Epithelial cell of prostate (primary cell): ENCODE data around the gene IMMP2L.
"Not testable (repeated sequence)": the region's sequence is repeated elsewhere in the genome, so short reads cannot be mapped to it uniquely, and the experiment has no call there.

Experiments
- DNase-seq: peaks from one replicate; pipeline ENCODE4 v3.0.0-alpha.2; 2011; ENCODE audit warnings: low read depth, low spot score
- H3K27ac ChIP-seq: fragments of 450-650 bp; 2 replicates; pipeline ENCODE4 v1.5.1; 2017; ENCODE audit warnings: mild to moderate bottlenecking

The IMMP2L gene

GRCh38 chr7:111094419-111094818 is 467.9 kb downstream of the IMMP2L start:
- H3K27ac ChIP-seq, result no peak overlapping the region
- no peak for DNase-seq

- no peak for DNase-seq
- H3K27ac ChIP-seq, result no peak overlapping the region
Measured at GRCh38 chr7:111093496-111093895, 468.8 kb downstream of the IMMP2L start.

GRCh38 chr7:111092406-111093236 is 469.7 kb downstream of the IMMP2L start:
- no peak overlapping the region for H3K27ac ChIP-seq

GRCh38 chr7:111091593-111092358 is 470.5 kb downstream of the IMMP2L start:
- no peak overlapping the region for H3K27ac ChIP-seq
- DNase-seq, result no peak

More at GRCh38 chr7:111092406-111093236, 469.7 kb downstream of the IMMP2L start:
- DNase-seq, result no peak

- DNase-seq, result no peak
- H3K27ac ChIP-seq, result no peak within 1 kb of the TSS
Measured at GRCh38 chr7:111090846-111091245, 471.4 kb downstream of the IMMP2L start, which contains the start of gene LRRN3. Gene LRRN3, plus strand, starts transcription at chr7:111091127. Its CDS starts 31,646 bp downstream, at chr7:111122773.

GRCh38 chr7:111089822-111090426 is 472.4 kb downstream of the IMMP2L start:
- no peak for DNase-seq
- H3K27ac ChIP-seq, result no peak overlapping the region

GRCh38 chr7:111088328-111088727 is 474.0 kb downstream of the IMMP2L start:
- no peak overlapping the region for H3K27ac ChIP-seq
- DNase-seq, result no peak

GRCh38 chr7:111086532-111086931 is 475.8 kb downstream of the IMMP2L start:
- H3K27ac ChIP-seq, result no peak overlapping the region
- DNase-seq, result no peak

- H3K27ac ChIP-seq, result no peak overlapping the region
- no peak for DNase-seq
Measured at GRCh38 chr7:111085356-111085755, 476.9 kb downstream of the IMMP2L start.

GRCh38 chr7:111083413-111083812 is 478.9 kb downstream of the IMMP2L start:
- no peak for DNase-seq

GRCh38 chr7:111082351-111082750 is 479.9 kb downstream of the IMMP2L start:
- DNase-seq, result no peak
- H3K27ac ChIP-seq, result no peak overlapping the region

More at GRCh38 chr7:111083413-111083812, 478.9 kb downstream of the IMMP2L start:
- no peak overlapping the region for H3K27ac ChIP-seq

GRCh38 chr7:111081546-111082267 is 480.6 kb downstream of the IMMP2L start:
- DNase-seq, result no peak
- no peak overlapping the region for H3K27ac ChIP-seq

GRCh38 chr7:111080495-111081105 is 481.7 kb downstream of the IMMP2L start:
- no peak overlapping the region for H3K27ac ChIP-seq
- DNase-seq, result no peak

- DNase-seq, result no peak
- no peak overlapping the region for H3K27ac ChIP-seq
Measured at GRCh38 chr7:111077001-111077400, 485.3 kb downstream of the IMMP2L start.

- no peak for DNase-seq
- no peak overlapping the region for H3K27ac ChIP-seq
Measured at GRCh38 chr7:111076205-111076604, 486.1 kb downstream of the IMMP2L start.

GRCh38 chr7:111075498-111075897 is 486.8 kb downstream of the IMMP2L start:
- DNase-seq, result no peak
- no peak overlapping the region for H3K27ac ChIP-seq

- no peak for DNase-seq
- no peak overlapping the region for H3K27ac ChIP-seq
Measured at GRCh38 chr7:111074748-111075146, 487.5 kb downstream of the IMMP2L start.

GRCh38 chr7:111074071-111074747 is 488.1 kb downstream of the IMMP2L start:
- H3K27ac ChIP-seq, result no peak overlapping the region
- DNase-seq, result no peak

- not testable (repeated sequence) for H3K27ac ChIP-seq, DNase-seq
Measured at GRCh38 chr7:111072658-111073057, 489.6 kb downstream of the IMMP2L start.
